Caco-2 (cell line): ENCODE measurements around the gene STK17A. TPM values are rescaled to one million over a fixed set of nuclear protein-coding genes. Genes with fewer than 3 reads are reported as not detected.

ENCODE experiments used
- BruUV-seq: library from RNA; stranded (reverse); fragments of 400-500 nt; replicated peaks from 2 replicates; lab custom pipeline; 2021; lab: Mats Ljungman, UMichigan
- CTCF ChIA-PET: fragments of 300-600 bp; sonication (Branson Sonifier 250); formaldehyde crosslinking; loops from one replicate; lab custom pipeline; 2022; ENCODE audit warnings: antibody characterized with exemption; lab: Charles Lee
- POLR2A ChIA-PET: fragments of 300-600 bp; sonication (Branson Sonifier 250); formaldehyde crosslinking; loops from one replicate; lab custom pipeline; 2022; ENCODE audit warnings: antibody characterized with exemption; lab: Charles Lee
- DNase-seq, 2 experiments: peaks; one replicate each; pipeline versions ENCODE4 v3.0.0 to v3.0.0-alpha.2; 2020 to 2022
- H3K27me3 ChIP-seq: replicated peaks from 2 replicates; pipeline ENCODE4 v1.6.0; 2011; ENCODE audit warnings: low read length; ENCODE audit not compliant: control insufficient read depth, insufficient read depth
- H3K36me3 ChIP-seq: 2 replicates; pipeline ENCODE4 v1.5.1; 2011; ENCODE audit warnings: low read length; ENCODE audit not compliant: control insufficient read depth, insufficient read depth
- H3K4me1 ChIP-seq: fragments of 250-450 bp; sonication (Bioruptor Pico); 2 replicates; pipeline ENCODE4 v1.5.1; 2020; ENCODE audit warnings: mild to moderate bottlenecking
- H3K4me3 ChIP-seq: 2 replicates; pipeline ENCODE4 v1.5.1; 2011; ENCODE audit warnings: low read depth, mild to moderate bottlenecking, control low read depth, low read length
- H3K9me3 ChIP-seq: fragments of 250-450 bp; sonication (Bioruptor Pico); 2 replicates; pipeline ENCODE4 v1.5.1; 2020; ENCODE audit warnings: mild to moderate bottlenecking, moderate library complexity
- H3K27ac Mint-ChIP-seq: one replicate; pipeline ENCODE4 v1.8.0; 2022; ENCODE audit warnings: mixed read lengths; ENCODE audit not compliant: unreplicated experiment
- H3K27me3 Mint-ChIP-seq: one replicate; pipeline ENCODE4 v1.8.0; 2022; ENCODE audit warnings: mixed read lengths; ENCODE audit not compliant: insufficient read depth, unreplicated experiment
- H3K36me3 Mint-ChIP-seq: one replicate; pipeline ENCODE4 v1.8.0; 2022; ENCODE audit warnings: mild to moderate bottlenecking, mixed read lengths; ENCODE audit not compliant: insufficient read depth, unreplicated experiment
- H3K4me1 Mint-ChIP-seq: one replicate; pipeline ENCODE4 v1.8.0; 2022; ENCODE audit warnings: low read depth, mixed read lengths; ENCODE audit not compliant: unreplicated experiment
- H3K4me3 Mint-ChIP-seq: one replicate; pipeline ENCODE4 v1.8.0; 2022; ENCODE audit warnings: mild to moderate bottlenecking, moderate library complexity, mixed read lengths; ENCODE audit not compliant: unreplicated experiment
- H3K9me3 Mint-ChIP-seq: one replicate; pipeline ENCODE4 v1.8.0; 2022; ENCODE audit warnings: mixed read lengths; ENCODE audit not compliant: unreplicated experiment
- CTCF ChIP-seq, 2 experiments: fragments of 200-600 bp in 1 of 2; IDR thresholded peaks; 1 replicate in 1 of 2; 2 replicates in 1 of 2; pipeline versions ENCODE4 v1.5.1 to v1.8.0; 2011 to 2022; ENCODE audit warnings: antibody characterized with exemption in 1 of 2, control low read depth in 1 of 2, inconsistent platforms in 1 of 2, low read depth in 1 of 2, low read length in 1 of 2, mild to moderate bottlenecking in 1 of 2, moderate library complexity in 1 of 2; ENCODE audit not compliant: insufficient read depth in 1 of 2, severe bottlenecking in 1 of 2, unreplicated experiment in 1 of 2
- intact Hi-C: fragments of 100-400 bp; cut with micrococcal nuclease; formaldehyde crosslinking; loops from one replicate; pipeline ENCODE4 v1.10.0; 2022; ENCODE audit not compliant: unreplicated experiment
- total RNA-seq: library from RNA; stranded (reverse); gene quantifications from 2 replicates; pipeline ENCODE4 v1.2.3, GENCODE V29; 2022

STK17A gene
- total RNA-seq, 1 experiment from 2014 or later = 19.6 TPM

DNA sequence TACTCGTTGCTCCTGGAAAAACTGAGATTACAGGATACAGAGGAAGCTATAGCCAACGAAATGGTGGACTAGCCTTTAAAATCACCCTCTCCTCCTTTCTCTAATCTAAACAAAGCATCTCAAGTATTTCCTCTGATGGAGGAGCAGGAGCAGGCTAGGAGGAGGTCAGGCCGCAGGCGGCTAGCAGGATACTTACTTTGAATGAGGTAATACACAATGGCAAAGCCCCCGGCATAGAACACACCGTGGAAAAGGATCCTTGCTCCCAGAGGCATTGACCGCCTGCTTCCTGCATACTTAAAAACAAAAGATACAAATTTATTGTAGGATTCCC, 64.4 kb downstream of the STK17A start:
- Mint-ChIP-seq H3K36me3 (peaks cover 49% of the 10 kb centered on the region), H3K27me3 (no peaks in the 10 kb centered on the region), H3K4me3 (no peak overlapping the region), H3K9me3 (no peaks in the 10 kb centered on the region), H3K4me1 (no peaks in the 10 kb centered on the region), H3K27ac (no peak overlapping the region)
- H3K27me3 ChIP-seq = no peaks in the 10 kb centered on the region
- no TSS peak for BruUV-seq
- POLR2A ChIA-PET = no interaction called here
- H3K4me1 ChIP-seq = no peaks in the 10 kb centered on the region
- DNase-seq = no peak
- H3K4me3 ChIP-seq = no peak overlapping the region
- intact Hi-C loops = loop anchor here (10.0 kb wide), 1 partner anchor 187 kb away; no protein-coding TSS in a partner anchor
- CTCF ChIA-PET = no interaction called here
- H3K36me3 ChIP-seq = peaks cover 2% of the 10 kb centered on the region
- no peaks in the 10 kb centered on the region for H3K9me3 ChIP-seq
- TF ChIP-seq CTCF (IDR thresholded peaks at IDR 0.05; ENCODE audit: insufficient read depth in 1 of 2, low read depth in 1 of 2, low read length in 1 of 2, severe bottlenecking in 1 of 2, unreplicated experiment in 1 of 2) = no peak

DNA sequence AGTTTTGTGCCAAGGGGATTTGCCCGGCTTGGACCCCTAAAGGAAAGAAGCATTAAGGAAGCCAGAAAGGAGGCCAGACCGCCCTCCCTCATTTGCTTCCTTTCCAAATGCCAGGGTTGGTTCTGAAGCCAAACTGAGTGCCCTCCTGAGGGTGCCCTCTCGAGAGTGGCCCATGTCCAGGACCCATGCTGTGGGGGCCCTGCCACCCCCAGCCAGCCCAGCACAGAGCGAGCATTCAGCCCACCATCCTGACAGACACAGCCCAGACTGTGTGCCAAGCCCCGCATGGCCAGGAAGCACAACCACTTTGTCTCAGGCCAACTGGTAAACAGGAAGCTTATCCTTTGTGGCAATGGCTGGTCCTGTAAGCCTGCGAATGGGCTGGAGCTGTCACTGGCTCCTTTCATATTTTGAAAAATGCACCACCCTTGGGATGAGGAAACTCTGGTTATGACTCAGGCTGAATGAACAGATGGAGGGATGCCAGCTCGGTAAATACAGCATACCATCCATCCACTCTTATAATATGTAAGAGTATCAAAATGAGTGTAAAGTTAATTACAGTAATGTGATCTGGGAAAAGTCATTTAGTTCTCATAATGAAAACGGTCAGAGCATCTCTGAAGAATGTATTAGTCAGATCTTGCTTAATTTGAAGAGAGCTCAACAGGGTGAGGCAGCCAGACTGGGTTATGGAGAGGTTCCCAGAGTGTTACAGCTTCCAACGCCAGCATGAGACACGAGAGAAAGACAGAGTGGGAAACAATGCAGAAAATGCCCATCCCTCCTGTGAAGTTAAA, 65.0 kb downstream of the STK17A start:
- no peaks in the 10 kb centered on the region for H3K9me3 ChIP-seq
- no peaks in the 10 kb centered on the region for H3K27me3 ChIP-seq
- no peak overlapping the region for H3K4me3 ChIP-seq
- no TSS peak for BruUV-seq
- intact Hi-C loops = loop anchor here (10.0 kb wide), 1 partner anchor 187 kb away; no protein-coding TSS in a partner anchor
- H3K4me1 ChIP-seq = no peaks in the 10 kb centered on the region
- no peaks in the 10 kb centered on the region for H3K4me1 Mint-ChIP-seq
- no peaks in the 10 kb centered on the region for H3K27me3 Mint-ChIP-seq
- CTCF ChIA-PET = no interaction called here
- no peak overlapping the region for H3K4me3 Mint-ChIP-seq
- POLR2A ChIA-PET = no interaction called here
- H3K36me3 Mint-ChIP-seq = peaks cover 49% of the 10 kb centered on the region
- H3K9me3 Mint-ChIP-seq = no peaks in the 10 kb centered on the region
- no peak overlapping the region for H3K27ac Mint-ChIP-seq
- no peak for TF ChIP-seq CTCF (IDR thresholded peaks at IDR 0.05; ENCODE audit: insufficient read depth in 1 of 2, low read depth in 1 of 2, low read length in 1 of 2, severe bottlenecking in 1 of 2, unreplicated experiment in 1 of 2)
- no peak for DNase-seq
- H3K36me3 ChIP-seq = peaks cover 2% of the 10 kb centered on the region

DNA sequence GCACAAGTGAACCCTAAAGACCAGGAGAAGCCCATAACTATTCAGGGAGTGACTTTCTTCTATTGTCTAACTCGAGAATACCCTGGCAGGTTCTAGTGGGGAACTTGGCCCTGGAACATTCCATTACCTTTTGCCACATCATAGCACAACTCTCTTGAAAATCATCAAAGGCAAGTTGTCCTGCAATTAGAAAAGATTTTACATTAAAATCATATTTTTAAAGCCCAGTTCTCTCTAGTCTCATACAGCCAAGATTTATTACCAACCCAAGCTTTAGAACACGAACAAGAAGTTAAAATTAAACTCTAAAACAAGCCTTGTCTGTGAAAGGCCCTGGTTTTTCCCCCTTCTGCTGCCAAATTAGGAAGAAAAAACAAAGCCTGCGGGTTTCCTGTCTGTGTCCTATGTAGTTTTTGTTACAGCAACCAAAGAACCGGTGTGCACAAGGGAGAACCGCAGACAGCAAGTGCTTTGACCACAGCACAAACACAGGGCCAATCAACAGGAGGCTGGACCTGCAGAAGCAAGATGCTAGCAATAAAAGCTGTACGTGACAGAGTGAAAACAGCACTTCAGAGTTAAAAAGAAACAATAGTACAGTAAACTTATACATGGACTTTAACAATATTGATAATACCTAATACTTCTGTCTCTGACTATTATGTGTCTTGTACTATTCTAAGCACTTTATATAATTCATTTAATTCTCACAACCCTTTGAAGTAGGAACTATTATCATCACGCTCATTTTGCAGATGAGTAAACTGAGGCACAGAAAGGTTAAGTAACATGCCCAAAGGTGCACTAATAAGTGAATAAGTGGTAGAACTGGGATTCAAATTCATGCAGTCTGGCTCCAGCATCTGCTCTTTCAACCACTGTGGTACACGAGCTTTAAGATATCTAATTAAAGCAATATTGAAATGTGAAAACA, 65.8 kb downstream of the STK17A start:
- Mint-ChIP-seq H3K27ac (no peak overlapping the region), H3K4me3 (no peak overlapping the region), H3K9me3 (no peaks in the 10 kb centered on the region), H3K27me3 (no peaks in the 10 kb centered on the region), H3K4me1 (no peaks in the 10 kb centered on the region), H3K36me3 (peaks cover 42% of the 10 kb centered on the region)
- DNase-seq = no peak
- ChIA-PET CTCF (no interaction called here), POLR2A (no interaction called here)
- BruUV-seq = no TSS peak
- no peaks in the 10 kb centered on the region for H3K27me3 ChIP-seq
- no peaks in the 10 kb centered on the region for H3K9me3 ChIP-seq
- no peak for TF ChIP-seq CTCF (IDR thresholded peaks at IDR 0.05; ENCODE audit: insufficient read depth in 1 of 2, low read depth in 1 of 2, low read length in 1 of 2, severe bottlenecking in 1 of 2, unreplicated experiment in 1 of 2)
- H3K36me3 ChIP-seq = peaks cover 2% of the 10 kb centered on the region
- H3K4me1 ChIP-seq = no peaks in the 10 kb centered on the region
- no peak overlapping the region for H3K4me3 ChIP-seq
- intact Hi-C loops = loop anchor here (10.0 kb wide), 1 partner anchor 186 kb away; no protein-coding TSS in a partner anchor
